Osteocyte (in vitro differentiated cells): ENCODE measurements around the gene PLXNB3. TPM values are rescaled to one million over a fixed set of nuclear protein-coding genes. Genes with fewer than 3 reads are reported as not detected.
"Not testable (repeated sequence)": the region's sequence is repeated elsewhere in the genome, so short reads cannot be mapped to it uniquely, and the experiment has no call there.

Source experiments
- DNase-seq: peaks from one replicate; pipeline ENCODE4 v3.0.0; 2021; ENCODE audit warnings: mixed read lengths; ENCODE audit not compliant: unreplicated experiment; ENCODE audit errors: extremely low spot score
- H3K27ac Mint-ChIP-seq: one replicate; pipeline ENCODE4 v1.8.0; 2021; ENCODE audit warnings: mild to moderate bottlenecking, mixed read lengths; ENCODE audit not compliant: unreplicated experiment
- H3K27me3 Mint-ChIP-seq: one replicate; pipeline ENCODE4 v1.8.0; 2021; ENCODE audit warnings: mixed read lengths; ENCODE audit not compliant: unreplicated experiment
- H3K36me3 Mint-ChIP-seq: one replicate; pipeline ENCODE4 v1.8.0; 2021; ENCODE audit warnings: mixed read lengths; ENCODE audit not compliant: unreplicated experiment
- H3K4me1 Mint-ChIP-seq: one replicate; pipeline ENCODE4 v1.8.0; 2021; ENCODE audit warnings: mixed read lengths; ENCODE audit not compliant: unreplicated experiment
- H3K4me3 Mint-ChIP-seq: one replicate; pipeline ENCODE4 v1.8.0; 2021; ENCODE audit warnings: mild to moderate bottlenecking, moderate library complexity, mixed read lengths; ENCODE audit not compliant: unreplicated experiment
- H3K9me3 Mint-ChIP-seq: one replicate; pipeline ENCODE4 v1.8.0; 2021; ENCODE audit warnings: mixed read lengths; ENCODE audit not compliant: unreplicated experiment
- CTCF ChIP-seq: fragments of 200-600 bp; sonication (generic); IDR thresholded peaks from 2 replicates; pipeline ENCODE4 v1.5.0; 2021; ENCODE audit warnings: antibody characterized with exemption, mild to moderate bottlenecking, moderate library complexity
- total RNA-seq: library from RNA; stranded (reverse); gene quantifications from 2 replicates; pipeline ENCODE4 v1.2.1, GENCODE V29; 2021

PLXNB3 gene
- total RNA-seq, 1 donor from 2014 or later = 8.7 TPM

- TF ChIP-seq CTCF = no peak
- Mint-ChIP-seq H3K9me3 (peaks cover 9% of the 10 kb centered on the region), H3K4me3 (no peak overlapping the region), H3K36me3 (peaks cover 14% of the 10 kb centered on the region), H3K4me1 (peaks cover 22% of the 10 kb centered on the region), H3K27me3 (no peaks in the 10 kb centered on the region), H3K27ac (no peak overlapping the region)
- DNase-seq = no peak
Observed at GRCh38 chrX:153728951-153729631, 35.0 kb upstream of the PLXNB3 start.

DNA sequence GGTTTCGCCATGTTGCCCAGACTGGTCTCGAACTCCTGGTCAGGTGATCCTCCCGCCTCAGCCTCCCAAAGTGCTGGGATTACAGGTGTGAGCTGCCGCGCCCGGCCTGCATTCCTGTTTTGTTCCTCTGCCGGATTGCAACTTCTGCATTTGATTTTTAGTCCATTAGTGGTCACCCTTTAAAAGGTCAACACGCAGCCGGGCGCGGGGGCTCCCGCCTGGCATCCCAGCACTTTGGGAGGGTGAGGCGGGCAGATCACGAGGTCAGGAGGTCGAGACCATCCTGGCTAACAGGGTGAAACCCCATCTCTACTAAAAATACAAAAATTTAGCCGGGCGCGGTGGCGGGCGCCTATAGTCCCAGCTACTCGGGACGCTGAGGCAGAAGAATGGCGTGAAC, 33.9 kb upstream of the PLXNB3 start:
- H3K4me1 Mint-ChIP-seq = peaks cover 22% of the 10 kb centered on the region
- peaks cover 14% of the 10 kb centered on the region for H3K36me3 Mint-ChIP-seq
- not testable (repeated sequence) for H3K27ac Mint-ChIP-seq, H3K4me3 Mint-ChIP-seq, DNase-seq, H3K27me3 Mint-ChIP-seq
- H3K9me3 Mint-ChIP-seq = peaks cover 12% of the 10 kb centered on the region

DNA sequence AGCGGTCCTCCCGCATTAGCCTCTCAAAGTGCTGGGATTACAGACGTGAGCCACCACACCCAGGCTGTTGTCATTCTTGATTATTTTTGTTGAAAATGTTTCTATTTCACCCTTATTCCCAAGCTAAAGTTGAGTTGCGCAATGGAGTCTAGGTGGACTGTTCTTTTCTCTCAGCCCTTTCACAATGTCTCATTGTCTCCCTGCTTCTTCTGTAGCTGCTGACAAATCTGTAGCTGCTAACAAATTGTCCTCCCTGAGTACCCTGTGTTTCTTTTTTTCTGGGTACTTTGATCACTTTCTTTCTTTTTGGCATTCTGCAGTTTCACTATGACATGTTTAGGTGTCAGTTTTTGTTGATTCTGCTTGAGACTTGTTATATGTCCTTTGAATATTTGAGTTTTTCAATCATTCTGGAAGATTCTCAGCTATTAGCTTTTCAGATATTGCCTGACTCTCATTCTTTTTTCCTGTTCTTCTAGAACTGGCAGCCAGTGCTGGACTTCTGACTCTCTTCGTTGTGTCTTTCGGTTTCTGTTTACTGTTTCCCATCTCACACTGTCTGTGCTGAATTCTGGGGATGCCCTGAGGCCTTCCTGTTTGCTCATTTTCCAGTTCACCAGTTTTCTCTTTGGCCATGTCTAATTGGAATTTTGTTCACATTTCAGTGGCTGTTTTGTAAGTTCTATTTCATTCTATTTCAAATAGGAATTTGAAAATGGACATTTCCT, 32.8 kb upstream of the PLXNB3 start:
- no peak overlapping the region for H3K27ac Mint-ChIP-seq
- no peaks in the 10 kb centered on the region for H3K27me3 Mint-ChIP-seq
- DNase-seq = no peak
- peaks cover 17% of the 10 kb centered on the region for H3K4me1 Mint-ChIP-seq
- H3K4me3 Mint-ChIP-seq = no peak overlapping the region
- peaks cover 12% of the 10 kb centered on the region for H3K9me3 Mint-ChIP-seq
- peaks cover 14% of the 10 kb centered on the region for H3K36me3 Mint-ChIP-seq
- no peak for TF ChIP-seq CTCF

DNA sequence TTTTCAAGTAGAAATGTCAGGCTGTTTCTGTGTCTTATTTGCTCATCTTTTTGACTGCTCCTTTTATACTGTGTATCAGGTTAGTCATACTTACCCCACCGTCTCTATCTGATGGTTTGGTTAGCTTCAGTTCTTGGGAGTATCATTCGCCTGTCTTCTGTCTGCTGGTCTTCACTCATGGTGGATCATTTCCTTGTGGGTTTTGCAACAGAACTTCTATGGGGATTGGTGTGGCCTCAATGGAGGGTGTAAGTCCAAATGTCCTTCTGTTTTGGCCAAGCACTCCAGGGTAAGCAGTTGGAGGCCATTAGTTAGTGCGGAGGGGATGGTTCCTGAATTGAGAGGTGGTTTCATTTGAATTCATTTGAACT, 32.2 kb upstream of the PLXNB3 start:
- Mint-ChIP-seq H3K27me3 (no peaks in the 10 kb centered on the region), H3K4me3 (no peak overlapping the region), H3K4me1 (peaks cover 16% of the 10 kb centered on the region), H3K27ac (no peak overlapping the region), H3K9me3 (peaks cover 12% of the 10 kb centered on the region), H3K36me3 (peaks cover 18% of the 10 kb centered on the region)
- DNase-seq = no peak
- no peak for TF ChIP-seq CTCF

- Mint-ChIP-seq H3K4me1 (peaks cover 11% of the 10 kb centered on the region), H3K4me3 (no peak overlapping the region)
- no peak for DNase-seq
Observed at GRCh38 chrX:153732401-153732800, 31.6 kb upstream of the PLXNB3 start.

More at GRCh38 chrX:153732401-153732800, 31.6 kb upstream of the PLXNB3 start:
- Mint-ChIP-seq H3K9me3 (peaks cover 12% of the 10 kb centered on the region), H3K36me3 (peaks cover 18% of the 10 kb centered on the region), H3K27me3 (no peaks in the 10 kb centered on the region), H3K27ac (no peak overlapping the region)
- TF ChIP-seq CTCF = no peak
